NT2/D1 (cell line): ENCODE data around the gene TECPR2.

Experiments used
- SUZ12 ChIP-seq: IDR thresholded peaks from 2 replicates; pipeline ENCODE4 v1.6.1; 2011; ENCODE audit not compliant: insufficient read length, insufficient read depth; ENCODE audit errors: extremely low read depth
- YY1 ChIP-seq: IDR thresholded peaks from 2 replicates; pipeline ENCODE4 v1.6.1; 2011; ENCODE audit not compliant: insufficient read length, insufficient read depth

- TF ChIP-seq SUZ12 = no peak
- TF ChIP-seq YY1 = peak; percentile 57
These were observed 45.0 kb upstream of the TECPR2 start for GRCh38 chr14:102317564-102318248.
